ENCODE data around the gene ACCSL.

GRCh38 chr11:44008698-44009097 lies 39.1 kb upstream of the ACCSL start:
- TF ChIP-seq POLR2A (IDR thresholded peaks at IDR 0.05) (no peak), EP300 (IDR thresholded peaks at IDR 0.05) (no peak), POLR2AphosphoS5 (IDR thresholded peaks at IDR 0.05) (no peak)
- TF ChIP-seq, protein P1, sequence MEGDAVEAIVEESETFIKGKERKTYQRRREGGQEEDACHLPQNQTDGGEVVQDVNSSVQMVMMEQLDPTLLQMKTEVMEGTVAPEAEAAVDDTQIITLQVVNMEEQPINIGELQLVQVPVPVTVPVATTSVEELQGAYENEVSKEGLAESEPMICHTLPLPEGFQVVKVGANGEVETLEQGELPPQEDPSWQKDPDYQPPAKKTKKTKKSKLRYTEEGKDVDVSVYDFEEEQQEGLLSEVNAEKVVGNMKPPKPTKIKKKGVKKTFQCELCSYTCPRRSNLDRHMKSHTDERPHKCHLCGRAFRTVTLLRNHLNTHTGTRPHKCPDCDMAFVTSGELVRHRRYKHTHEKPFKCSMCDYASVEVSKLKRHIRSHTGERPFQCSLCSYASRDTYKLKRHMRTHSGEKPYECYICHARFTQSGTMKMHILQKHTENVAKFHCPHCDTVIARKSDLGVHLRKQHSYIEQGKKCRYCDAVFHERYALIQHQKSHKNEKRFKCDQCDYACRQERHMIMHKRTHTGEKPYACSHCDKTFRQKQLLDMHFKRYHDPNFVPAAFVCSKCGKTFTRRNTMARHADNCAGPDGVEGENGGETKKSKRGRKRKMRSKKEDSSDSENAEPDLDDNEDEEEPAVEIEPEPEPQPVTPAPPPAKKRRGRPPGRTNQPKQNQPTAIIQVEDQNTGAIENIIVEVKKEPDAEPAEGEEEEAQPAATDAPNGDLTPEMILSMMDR (IDR thresholded peaks at IDR 0.05) = no peak
